ACHN (cell line): ENCODE data around the gene ARHGEF6.

Experiments used
- DNase-seq: peaks from one replicate; pipeline ENCODE4 v3.0.0-alpha.2; 2015
- in situ Hi-C: cut with HindIII; loops from 2 replicates; pipeline ENCODE4 v1.10.0; 2017; ENCODE audit warnings: low sequenced_read_pairs, low pct_ligation_motif_present, low pct_unique_long_range_greater_than_20kb

ARHGEF6 gene

GRCh38 chrX:136759968-136760367, 20.8 kb downstream of the ARHGEF6 start:
- no peak for DNase-seq
- in situ Hi-C loops: no loop called here

GRCh38 chrX:136755411-136755810, 25.3 kb downstream of the ARHGEF6 start:
- in situ Hi-C loops: no loop called here
- DNase-seq: no peak

GRCh38 chrX:136754651-136755050, 26.1 kb downstream of the ARHGEF6 start:
- DNase-seq: no peak
- in situ Hi-C loops: no loop called here

- in situ Hi-C loops: no loop called here
- DNase-seq: peak; percentile 0
These were observed 27.9 kb downstream of the ARHGEF6 start for GRCh38 chrX:136752796-136753195.

GRCh38 chrX:136752346-136752745, 28.4 kb downstream of the ARHGEF6 start:
- DNase-seq: no peak
- in situ Hi-C loops: no loop called here

GRCh38 chrX:136750364-136750763, 30.4 kb downstream of the ARHGEF6 start:
- in situ Hi-C loops: no loop called here
- no peak for DNase-seq

- DNase-seq: no peak
- in situ Hi-C loops: no loop called here
These were observed 33.4 kb downstream of the ARHGEF6 start for GRCh38 chrX:136747003-136747986.

- in situ Hi-C loops: no loop called here
- no peak for DNase-seq
These were observed 35.2 kb downstream of the ARHGEF6 start for GRCh38 chrX:136745215-136746173.

- in situ Hi-C loops: no loop called here
- DNase-seq: no peak
These were observed 37.9 kb downstream of the ARHGEF6 start for GRCh38 chrX:136742721-136743379.

GRCh38 chrX:136738049-136738729, 42.5 kb downstream of the ARHGEF6 start:
- in situ Hi-C loops: no loop called here
- no peak for DNase-seq

GRCh38 chrX:136736690-136737089, 44.0 kb downstream of the ARHGEF6 start:
- no peak for DNase-seq
- in situ Hi-C loops: no loop called here

GRCh38 chrX:136735601-136736000, 45.1 kb downstream of the ARHGEF6 start:
- in situ Hi-C loops: no loop called here
- no peak for DNase-seq

GRCh38 chrX:136733613-136734012, 47.1 kb downstream of the ARHGEF6 start:
- in situ Hi-C loops: no loop called here
- DNase-seq: no peak

- in situ Hi-C loops: no loop called here
- no peak for DNase-seq
These were observed 48.9 kb downstream of the ARHGEF6 start for GRCh38 chrX:136731798-136732197.

- no peak for DNase-seq
- in situ Hi-C loops: no loop called here
These were observed 49.4 kb downstream of the ARHGEF6 start for GRCh38 chrX:136731207-136731782.

- in situ Hi-C loops: no loop called here
- DNase-seq: no peak
These were observed 52.3 kb downstream of the ARHGEF6 start for GRCh38 chrX:136728393-136728792.

- DNase-seq: peak; percentile 17
- in situ Hi-C loops: no loop called here
These were observed 55.2 kb downstream of the ARHGEF6 start for GRCh38 chrX:136725441-136726104.
